ENCODE measurements around the gene NDUFB4. TPM values are rescaled to one million over a fixed set of nuclear protein-coding genes. Genes with fewer than 3 reads are reported as not detected.

Gene NDUFB4
- total and polyA plus RNA-seq, 4 donors = 28.4 to 269 (median 76.9) TPM

GRCh38 chr3:120559242-120560061 is 36.7 kb upstream of the NDUFB4 start:
- Histone ChIP-seq H3K4me1 (ENCODE audit: control insufficient read depth in 4 of 4, insufficient read depth in 4 of 4, low read length in 3 of 4) (peaks cover 18 to 51% (median 44%) of the 10 kb centered on the region in 4 donors), H3K36me3 (ENCODE audit: control insufficient read depth in 4 of 4, insufficient read depth in 3 of 4, low read depth in 1 of 4, low read length in 3 of 4) (no peaks in the 10 kb centered on the region), H3K4me3 (ENCODE audit: low read depth in 1 of 3, low read length in 3 of 3) (peak overlapping the region in 2 of 3 donors; percentile 30 to 54), H3K27me3 (ENCODE audit: control insufficient read depth in 4 of 4, insufficient read depth in 4 of 4, low read length in 3 of 4) (no peaks in the 10 kb centered on the region), H3K9ac (ENCODE audit: low read depth in 1 of 2, low read length in 2 of 2) (peak overlapping the region; percentile 3 to 21), H3K27ac (ENCODE audit: low read depth in 1 of 2, low read length in 2 of 2) (peak overlapping the region; percentile 52 to 61), H3K9me3 (ENCODE audit: control insufficient read depth in 4 of 4, low read length in 3 of 4) (no peaks in the 10 kb centered on the region)
- no peak for DNase-seq (ENCODE audit: low spot score)
- 14% methylated on average over 15 of the region's 15 CpGs for WGBS
- peak in 1 of 2 donors; percentile 6 for TF ChIP-seq RAD21 (IDR thresholded peaks at IDR 0.05)
- TF ChIP-seq HNF4A (conservative IDR thresholded peaks at IDR 0.05) = peak in 1 of 2 donors; percentile 20
- no peak for TF ChIP-seq ZBTB33 (IDR thresholded peaks at IDR 0.05)
- TF ChIP-seq HNF4G (IDR thresholded peaks at IDR 0.05) = no peak
- peak; percentile 82 for TF ChIP-seq NR2F2 (IDR thresholded peaks at IDR 0.05)

- 85% methylated on average over 12 of the region's 12 CpGs for WGBS
- Histone ChIP-seq H3K4me1 (ENCODE audit: control insufficient read depth in 4 of 4, insufficient read depth in 4 of 4, low read length in 3 of 4) (peaks cover 14 to 40% (median 33%) of the 10 kb centered on the region in 4 donors), H3K4me3 (ENCODE audit: low read depth in 1 of 3, low read length in 3 of 3) (no peak overlapping the region), H3K9ac (ENCODE audit: low read depth in 1 of 2, low read length in 2 of 2) (no peak overlapping the region), H3K9me3 (ENCODE audit: control insufficient read depth in 4 of 4, low read length in 3 of 4) (no peaks in the 10 kb centered on the region), H3K36me3 (ENCODE audit: control insufficient read depth in 4 of 4, insufficient read depth in 3 of 4, low read depth in 1 of 4, low read length in 3 of 4) (no peaks in the 10 kb centered on the region), H3K27ac (ENCODE audit: low read depth in 1 of 2, low read length in 2 of 2) (no peak overlapping the region), H3K27me3 (ENCODE audit: control insufficient read depth in 4 of 4, insufficient read depth in 4 of 4, low read length in 3 of 4) (no peaks in the 10 kb centered on the region)
- TF ChIP-seq REST (IDR thresholded peaks at IDR 0.05) (no peak), NR2F2 (IDR thresholded peaks at IDR 0.05) (no peak), SP1 (IDR thresholded peaks at IDR 0.05) (no peak), YY1 (IDR thresholded peaks at IDR 0.05) (no peak), JUND (IDR thresholded peaks at IDR 0.05) (no peak), TAF1 (conservative IDR thresholded peaks at IDR 0.05) (no peak), FOXA2 (IDR thresholded peaks at IDR 0.05) (no peak), HNF4G (IDR thresholded peaks at IDR 0.05) (no peak), EGR1 (IDR thresholded peaks at IDR 0.05; ENCODE audit: low read depth in 2 of 2) (no peak), FOXA1 (IDR thresholded peaks at IDR 0.05) (no peak), ZBTB33 (IDR thresholded peaks at IDR 0.05) (no peak), RXRA (IDR thresholded peaks at IDR 0.05) (no peak)
- TF ChIP-seq, protein P1, sequence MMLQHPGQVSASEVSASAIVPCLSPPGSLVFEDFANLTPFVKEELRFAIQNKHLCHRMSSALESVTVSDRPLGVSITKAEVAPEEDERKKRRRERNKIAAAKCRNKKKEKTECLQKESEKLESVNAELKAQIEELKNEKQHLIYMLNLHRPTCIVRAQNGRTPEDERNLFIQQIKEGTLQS (IDR thresholded peaks at IDR 0.05) = no peak
- DNase-seq (ENCODE audit: low spot score) = no peak
Observed at GRCh38 chr3:120560304-120561250, 35.6 kb upstream of the NDUFB4 start.

Measured in liver (tissue), 9 donors.